Measurements from ENCODE around the gene MAP3K1.

- no peak for TF ChIP-seq CTCF (IDR thresholded peaks at IDR 0.05)
- TF ChIP-seq ZFX (IDR thresholded peaks at IDR 0.05; ENCODE audit: borderline replicate concordance) = no peak
These were observed 95.0 kb downstream of the MAP3K1 start for GRCh38 chr5:56910210-56910965.
